ENCODE data around the gene FCGR2B.
"Not testable (repeated sequence)": the region's sequence is repeated elsewhere in the genome, so short reads cannot be mapped to it uniquely, and the experiment has no call there.

DNA sequence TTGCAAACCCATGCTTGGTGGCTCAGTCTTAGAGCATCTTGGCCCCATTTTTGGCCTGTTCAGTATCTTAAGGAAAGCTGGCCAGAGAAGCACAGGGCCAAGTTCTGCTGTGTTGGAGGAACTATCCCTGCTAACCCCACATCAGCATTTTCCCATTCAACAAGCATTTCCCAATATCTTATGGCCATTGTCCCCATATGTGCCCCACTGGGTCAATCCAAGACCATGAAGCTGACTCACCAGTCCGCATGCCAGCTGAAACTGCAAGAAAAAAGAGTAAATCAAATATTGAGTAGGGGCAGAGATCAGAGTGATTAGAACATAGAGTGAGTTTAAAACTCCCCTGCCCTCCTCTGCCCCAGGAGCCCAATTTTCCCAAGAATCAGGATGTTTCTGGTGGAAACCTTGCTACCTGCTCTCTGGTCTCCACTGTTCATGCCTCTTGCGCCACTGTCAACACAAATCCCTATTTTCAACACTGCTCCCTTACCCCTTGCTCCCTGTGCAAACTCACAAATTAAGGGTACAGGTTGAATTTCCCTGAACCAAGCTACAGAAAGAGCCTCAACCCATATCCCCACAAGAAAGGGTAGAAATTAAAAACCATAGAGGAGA is 32.7 kb upstream of the FCGR2B start:
- not testable (repeated sequence) for TF ChIP-seq ZC3H10 (CRISPR knock-in tag; IDR thresholded peaks at IDR 0.05); RARB (CRISPR knock-in tag; IDR thresholded peaks at IDR 0.05); ZFP3 (CRISPR knock-in tag; IDR thresholded peaks at IDR 0.05); TOX (CRISPR knock-in tag; IDR thresholded peaks at IDR 0.05; ENCODE audit: borderline replicate concordance); PPARA (CRISPR knock-in tag; IDR thresholded peaks at IDR 0.05; ENCODE audit: borderline replicate concordance); ZNF565 (CRISPR knock-in tag; conservative IDR thresholded peaks at IDR 0.05; ENCODE audit: low read depth)
- TF ChIP-seq, protein P1, sequence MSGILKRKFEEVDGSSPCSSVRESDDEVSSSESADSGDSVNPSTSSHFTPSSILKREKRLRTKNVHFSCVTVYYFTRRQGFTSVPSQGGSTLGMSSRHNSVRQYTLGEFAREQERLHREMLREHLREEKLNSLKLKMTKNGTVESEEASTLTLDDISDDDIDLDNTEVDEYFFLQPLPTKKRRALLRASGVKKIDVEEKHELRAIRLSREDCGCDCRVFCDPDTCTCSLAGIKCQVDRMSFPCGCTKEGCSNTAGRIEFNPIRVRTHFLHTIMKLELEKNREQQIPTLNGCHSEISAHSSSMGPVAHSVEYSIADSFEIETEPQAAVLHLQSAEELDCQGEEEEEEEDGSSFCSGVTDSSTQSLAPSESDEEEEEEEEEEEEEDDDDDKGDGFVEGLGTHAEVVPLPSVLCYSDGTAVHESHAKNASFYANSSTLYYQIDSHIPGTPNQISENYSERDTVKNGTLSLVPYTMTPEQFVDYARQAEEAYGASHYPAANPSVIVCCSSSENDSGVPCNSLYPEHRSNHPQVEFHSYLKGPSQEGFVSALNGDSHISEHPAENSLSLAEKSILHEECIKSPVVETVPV (CRISPR knock-in tag; IDR thresholded peaks at IDR 0.05) = not testable (repeated sequence)

Data from SK-N-SH treated with all-trans-retinoic acid at 6 μM for 48 hours (cell line).